Measurements from ENCODE around the gene ABL1.

ABL1 gene

GRCh38 chr9:130854835-130855234 is 19.8 kb downstream of the ABL1 start:
- TF ChIP-seq CTCF (IDR thresholded peaks at IDR 0.05; ENCODE audit: low read depth, low read length, missing control alignments): no peak
- DNase-seq (ENCODE audit: extremely low read depth, low read depth): no peak

GRCh38 chr9:130856474-130856873 is 21.4 kb downstream of the ABL1 start:
- DNase-seq (ENCODE audit: extremely low read depth, low read depth): no peak
- no peak overlapping the region for H3K4me3 ChIP-seq (replicated peaks; ENCODE audit: low read depth, low read length)
- TF ChIP-seq CTCF (IDR thresholded peaks at IDR 0.05; ENCODE audit: low read depth, low read length, missing control alignments): no peak

More at GRCh38 chr9:130854835-130855234, 19.8 kb downstream of the ABL1 start:
- H3K4me3 ChIP-seq (replicated peaks; ENCODE audit: low read depth, low read length): no peak overlapping the region

GRCh38 chr9:130857864-130858738 is 23.0 kb downstream of the ABL1 start:
- DNase-seq (ENCODE audit: extremely low read depth, low read depth): no peak
- TF ChIP-seq CTCF (IDR thresholded peaks at IDR 0.05; ENCODE audit: low read depth, low read length, missing control alignments): no peak

GRCh38 chr9:130858739-130859705 is 24.0 kb downstream of the ABL1 start:
- H3K4me3 ChIP-seq (replicated peaks; ENCODE audit: low read depth, low read length): no peak overlapping the region
- no peak for TF ChIP-seq CTCF (IDR thresholded peaks at IDR 0.05; ENCODE audit: low read depth, low read length, missing control alignments)
- no peak for DNase-seq (ENCODE audit: extremely low read depth, low read depth)

More at GRCh38 chr9:130857864-130858738, 23.0 kb downstream of the ABL1 start:
- H3K4me3 ChIP-seq (replicated peaks; ENCODE audit: low read depth, low read length): no peak overlapping the region

GRCh38 chr9:130860458-130861316 is 25.6 kb downstream of the ABL1 start:
- H3K4me3 ChIP-seq (replicated peaks; ENCODE audit: low read depth, low read length): no peak overlapping the region
- peak; percentile 31 for TF ChIP-seq CTCF (IDR thresholded peaks at IDR 0.05; ENCODE audit: low read depth, low read length, missing control alignments)
- no peak for DNase-seq (ENCODE audit: extremely low read depth, low read depth)
